Left kidney (tissue), 2 donors: Measurements from ENCODE around the gene IL27RA. TPM values are rescaled to one million over a fixed set of nuclear protein-coding genes. Genes with fewer than 3 reads are reported as not detected.
"Not testable (repeated sequence)": the region's sequence is repeated elsewhere in the genome, so short reads cannot be mapped to it uniquely, and the experiment has no call there.

Experiments
- DNase-seq: peaks from one replicate; pipeline ENCODE4 v3.0.0-alpha.2; 2013
- polyA plus RNA-seq: library from polyadenylated mRNA; unstranded; fragments of 120-200 nt; gene quantifications from one replicate; pipeline ENCODE4 v1.2.1, GENCODE V29; 2013; ENCODE audit not compliant: insufficient read length

IL27RA gene
- polyA plus RNA-seq, 1 donor: 5.9 TPM

- DNase-seq: no peak
These were observed 33.1 kb upstream of the IL27RA start for GRCh38 chr19:13998426-13998825.

- no peak for DNase-seq
These were observed 32.5 kb upstream of the IL27RA start for GRCh38 chr19:13999085-13999484.

- DNase-seq: no peak
These were observed 30.7 kb upstream of the IL27RA start for GRCh38 chr19:14000691-14001375.

GRCh38 chr19:14002571-14003250, 28.9 kb upstream of the IL27RA start:
- no peak for DNase-seq

GRCh38 chr19:14003251-14004055, 28.1 kb upstream of the IL27RA start:
- DNase-seq: no peak

- no peak for DNase-seq
These were observed 26.8 kb upstream of the IL27RA start for GRCh38 chr19:14004619-14005348.

GRCh38 chr19:14005349-14006084, 26.0 kb upstream of the IL27RA start:
- DNase-seq: peak; percentile 87

GRCh38 chr19:14006085-14006765, 25.3 kb upstream of the IL27RA start, which contains the start of gene RFX1:
TSS of gene RFX1 (minus strand) at chr19:14006320. CDS start at chr19:13993843, 12,477 bp downstream.
- peak; percentile 99 for DNase-seq

GRCh38 chr19:14006766-14007562, 24.6 kb upstream of the IL27RA start:
- no peak for DNase-seq

GRCh38 chr19:14012378-14012915, 19.1 kb upstream of the IL27RA start:
- DNase-seq: no peak

- DNase-seq: no peak
These were observed 16.0 kb upstream of the IL27RA start for GRCh38 chr19:14015524-14016035.

GRCh38 chr19:14019100-14019499, 12.5 kb upstream of the IL27RA start:
- DNase-seq: no peak

GRCh38 chr19:14019739-14020138, 11.8 kb upstream of the IL27RA start:
- DNase-seq: not testable (repeated sequence)

- DNase-seq: no peak
These were observed 10.1 kb upstream of the IL27RA start for GRCh38 chr19:14021474-14021873.

- DNase-seq: no peak
These were observed 9.1 kb upstream of the IL27RA start for GRCh38 chr19:14022469-14022868.

GRCh38 chr19:14023404-14024235, 7.9 kb upstream of the IL27RA start:
- DNase-seq: no peak

- DNase-seq: not testable (repeated sequence)
These were observed 4.8 kb upstream of the IL27RA start for GRCh38 chr19:14026652-14027192.

GRCh38 chr19:14027856-14028450, 3.6 kb upstream of the IL27RA start, which contains the start of gene RLN3:
TSS of gene RLN3 (plus strand) at chr19:14028148. CDS start at chr19:14028205, 57 bp downstream.
- DNase-seq: no peak
